Measurements from ENCODE around the gene VCP. TPM values are rescaled to one million over a fixed set of nuclear protein-coding genes. Genes with fewer than 3 reads are reported as not detected.

Gene VCP
- polyA plus RNA-seq, 1 donor (not counting 4 experiments of a cell fraction or from before 2014, with no cell fraction given) = 414 TPM

GRCh38 chr9:35108461-35108860 lies 36.0 kb upstream of the VCP start:
- DNase-seq (ENCODE audit: low read depth, low spot score) (no peak), FAIRE-seq (no peak)
- H3K79me2 ChIP-seq (ENCODE audit: control insufficient read depth, insufficient read depth, low read length) = peaks cover 43% of the 10 kb centered on the region
- peaks cover 37% of the 10 kb centered on the region in 2 experiments for H3K36me3 ChIP-seq (ENCODE audit: control insufficient read depth in 2 of 2, extremely low read depth in 1 of 2, insufficient read depth in 2 of 2, low read length in 2 of 2)
- no peak overlapping the region for H3K9ac ChIP-seq (ENCODE audit: control insufficient read depth, extremely low read depth, insufficient read depth, low read length)
- H3K4me3 ChIP-seq (ENCODE audit: control insufficient read depth in 2 of 3, extremely low read depth in 1 of 3, insufficient read depth in 2 of 3, low read depth in 1 of 3, low read length in 3 of 3) = no peak overlapping the region
- no peak overlapping the region for H2AFZ ChIP-seq (ENCODE audit: control insufficient read depth, low read length)
- H3K9me3 ChIP-seq (ENCODE audit: control insufficient read depth, low read depth, low read length) = no peaks in the 10 kb centered on the region
- H3K4me1 ChIP-seq (ENCODE audit: control insufficient read depth, extremely low read depth, insufficient read depth, low read length) = peaks cover 30% of the 10 kb centered on the region
- no peaks in the 10 kb centered on the region for H3K9me1 ChIP-seq (ENCODE audit: control insufficient read depth, extremely low read depth, insufficient read depth, low read length)
- H3K27ac ChIP-seq (ENCODE audit: control insufficient read depth, insufficient read depth, low read length) = no peak overlapping the region
- no peak overlapping the region for H3K4me2 ChIP-seq (ENCODE audit: control insufficient read depth, extremely low read depth, insufficient read depth, low read depth, low read length)
- dilution Hi-C loops (cut with MboI; ENCODE audit: extremely low pct_ligation_motif_present, low sequenced_read_pairs) = no loop called here
- no peaks in the 10 kb centered on the region for H3K27me3 ChIP-seq (ENCODE audit: control insufficient read depth, extremely low read depth, insufficient read depth, low read length)
- H4K20me1 ChIP-seq (ENCODE audit: control insufficient read depth, extremely low read depth, insufficient read depth, low read length) = peaks cover 13% of the 10 kb centered on the region
- TF ChIP-seq, protein P1, sequence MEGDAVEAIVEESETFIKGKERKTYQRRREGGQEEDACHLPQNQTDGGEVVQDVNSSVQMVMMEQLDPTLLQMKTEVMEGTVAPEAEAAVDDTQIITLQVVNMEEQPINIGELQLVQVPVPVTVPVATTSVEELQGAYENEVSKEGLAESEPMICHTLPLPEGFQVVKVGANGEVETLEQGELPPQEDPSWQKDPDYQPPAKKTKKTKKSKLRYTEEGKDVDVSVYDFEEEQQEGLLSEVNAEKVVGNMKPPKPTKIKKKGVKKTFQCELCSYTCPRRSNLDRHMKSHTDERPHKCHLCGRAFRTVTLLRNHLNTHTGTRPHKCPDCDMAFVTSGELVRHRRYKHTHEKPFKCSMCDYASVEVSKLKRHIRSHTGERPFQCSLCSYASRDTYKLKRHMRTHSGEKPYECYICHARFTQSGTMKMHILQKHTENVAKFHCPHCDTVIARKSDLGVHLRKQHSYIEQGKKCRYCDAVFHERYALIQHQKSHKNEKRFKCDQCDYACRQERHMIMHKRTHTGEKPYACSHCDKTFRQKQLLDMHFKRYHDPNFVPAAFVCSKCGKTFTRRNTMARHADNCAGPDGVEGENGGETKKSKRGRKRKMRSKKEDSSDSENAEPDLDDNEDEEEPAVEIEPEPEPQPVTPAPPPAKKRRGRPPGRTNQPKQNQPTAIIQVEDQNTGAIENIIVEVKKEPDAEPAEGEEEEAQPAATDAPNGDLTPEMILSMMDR (optimal IDR thresholded peaks at IDR 0.05 in 1 of 3, IDR thresholded peaks at IDR 0.05 in 1 of 3, conservative IDR thresholded peaks at IDR 0.05 in 1 of 3; ENCODE audit: extremely low read depth in 1 of 3, insufficient read depth in 2 of 3, low read length in 3 of 3) = no peak
- TF ChIP-seq EZH2 (IDR thresholded peaks at IDR 0.05; ENCODE audit: low read length) = no peak

DNA sequence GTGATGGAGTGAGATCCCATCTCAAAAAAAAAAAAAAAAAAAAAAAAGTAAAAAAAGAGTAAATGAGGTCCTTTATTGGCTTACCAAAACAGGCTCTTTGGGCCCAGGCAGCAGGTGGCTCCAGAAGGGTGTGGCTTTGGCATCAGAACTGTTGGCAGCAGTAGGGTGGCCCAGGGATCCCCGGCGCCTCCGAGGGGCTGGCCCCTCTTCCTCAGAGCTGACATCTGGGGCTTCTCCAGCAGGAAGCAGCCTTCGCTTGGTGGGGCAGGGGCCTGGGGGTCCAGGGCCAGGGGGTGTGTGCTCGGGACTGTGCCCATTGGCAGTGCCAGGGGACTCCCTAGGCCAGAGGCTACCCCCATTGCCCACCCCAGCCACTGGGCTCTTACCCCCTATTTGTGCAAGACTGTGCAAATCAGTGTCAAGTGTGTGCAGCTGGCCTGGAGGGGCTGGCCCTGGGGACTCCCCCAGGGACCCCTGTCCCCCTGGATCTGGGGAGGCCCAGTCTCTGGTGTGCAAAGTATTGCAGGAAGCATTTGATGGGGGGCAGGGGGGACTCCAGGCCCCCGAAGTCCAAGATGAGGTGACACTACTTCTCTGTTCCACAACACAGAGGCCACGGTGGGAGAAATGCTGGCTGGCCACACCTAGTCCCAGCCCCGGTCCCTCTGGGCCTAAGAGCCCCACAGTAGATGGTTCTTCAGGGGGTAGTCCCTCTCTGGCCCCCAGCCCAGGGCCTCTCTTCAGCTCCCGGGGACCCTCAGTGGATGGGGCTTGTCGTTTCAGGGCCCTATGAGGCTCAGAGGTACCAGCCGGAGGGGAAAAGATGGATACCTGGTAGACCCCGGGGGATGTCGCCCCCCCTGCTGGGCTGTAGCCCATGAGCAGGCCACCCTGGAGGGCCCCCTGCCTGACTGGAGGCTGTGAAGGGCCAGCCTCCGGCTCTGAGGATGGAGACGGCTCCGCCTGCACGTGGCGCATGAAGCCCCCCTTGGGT lies 35.2 kb upstream of the VCP start:
- peaks cover 39% of the 10 kb centered on the region for H3K79me2 ChIP-seq (ENCODE audit: control insufficient read depth, insufficient read depth, low read length)
- peaks cover 13% of the 10 kb centered on the region for H4K20me1 ChIP-seq (ENCODE audit: control insufficient read depth, extremely low read depth, insufficient read depth, low read length)
- no peak overlapping the region for H3K27ac ChIP-seq (ENCODE audit: control insufficient read depth, insufficient read depth, low read length)
- DNase-seq (ENCODE audit: low read depth, low spot score) (no peak), FAIRE-seq (no peak)
- dilution Hi-C loops (cut with MboI; ENCODE audit: extremely low pct_ligation_motif_present, low sequenced_read_pairs) = no loop called here
- H2AFZ ChIP-seq (ENCODE audit: control insufficient read depth, low read length) = no peak overlapping the region
- no peaks in the 10 kb centered on the region for H3K9me3 ChIP-seq (ENCODE audit: control insufficient read depth, low read depth, low read length)
- no peak overlapping the region for H3K9ac ChIP-seq (ENCODE audit: control insufficient read depth, extremely low read depth, insufficient read depth, low read length)
- no peak for TF ChIP-seq EZH2 (IDR thresholded peaks at IDR 0.05; ENCODE audit: low read length)
- TF ChIP-seq, protein P1 (optimal IDR thresholded peaks at IDR 0.05 in 1 of 3, IDR thresholded peaks at IDR 0.05 in 1 of 3, conservative IDR thresholded peaks at IDR 0.05 in 1 of 3; ENCODE audit: extremely low read depth in 1 of 3, insufficient read depth in 2 of 3, low read length in 3 of 3) = no peak
- H3K27me3 ChIP-seq (ENCODE audit: control insufficient read depth, extremely low read depth, insufficient read depth, low read length) = no peaks in the 10 kb centered on the region
- peaks cover 37% of the 10 kb centered on the region in 2 experiments for H3K36me3 ChIP-seq (ENCODE audit: control insufficient read depth in 2 of 2, extremely low read depth in 1 of 2, insufficient read depth in 2 of 2, low read length in 2 of 2)
- no peak overlapping the region for H3K4me2 ChIP-seq (ENCODE audit: control insufficient read depth, extremely low read depth, insufficient read depth, low read depth, low read length)
- H3K9me1 ChIP-seq (ENCODE audit: control insufficient read depth, extremely low read depth, insufficient read depth, low read length) = no peaks in the 10 kb centered on the region
- H3K4me1 ChIP-seq (ENCODE audit: control insufficient read depth, extremely low read depth, insufficient read depth, low read length) = peaks cover 27% of the 10 kb centered on the region
- no peak overlapping the region for H3K4me3 ChIP-seq (ENCODE audit: control insufficient read depth in 2 of 3, extremely low read depth in 1 of 3, insufficient read depth in 2 of 3, low read depth in 1 of 3, low read length in 3 of 3)
